Activated T-cell treated with anti-CD3 and anti-CD28 coated beads, Interleukin-2, amount 50 U/mL, for 4 hours (primary cell): ENCODE results near the gene RIPPLY2. TPM values are rescaled to one million over a fixed set of nuclear protein-coding genes. Genes with fewer than 3 reads are reported as not detected.

ENCODE experiments used
- ATAC-seq, 2 donors: fragments of 200-7000 bp; cut with Tn5 transposase; one replicate each; pipeline ENCODE4 v1.10.0; 2021
- DNase-seq: peaks from one replicate; pipeline ENCODE4 v3.0.0-alpha.2; 2020
- H3K27me3 Mint-ChIP-seq: one replicate; pipeline ENCODE4 v1.8.0; 2021; ENCODE audit warnings: low read depth, mixed read lengths
- H3K36me3 Mint-ChIP-seq: one replicate; pipeline ENCODE4 v1.8.0; 2022; ENCODE audit warnings: mixed read lengths; ENCODE audit not compliant: insufficient read depth
- H3K4me1 Mint-ChIP-seq: one replicate; pipeline ENCODE4 v1.8.0; 2021; ENCODE audit warnings: low read depth, mixed read lengths
- H3K4me3 Mint-ChIP-seq: one replicate; pipeline ENCODE4 v1.8.0; 2021; ENCODE audit warnings: mild to moderate bottlenecking, moderate library complexity, mixed read lengths
- H3K9me3 Mint-ChIP-seq: one replicate; pipeline ENCODE4 v1.8.0; 2021; ENCODE audit warnings: mixed read lengths
- total RNA-seq, 3 donors: library from RNA; stranded (reverse); gene quantifications; one replicate each; pipeline ENCODE4 v1.2.1, GENCODE V29; 2021

The RIPPLY2 gene
- total RNA-seq, 3 donors from 2014 or later: not detected

- DNase-seq (no peak), ATAC-seq (no peak)
- Mint-ChIP-seq H3K4me3 (no peak overlapping the region), H3K4me1 (peaks cover 6% of the 10 kb centered on the region), H3K9me3 (no peaks in the 10 kb centered on the region), H3K27me3 (peaks cover 49% of the 10 kb centered on the region), H3K36me3 (no peaks in the 10 kb centered on the region)
Measured at GRCh38 chr6:83849127-83849526, 4.0 kb upstream of the RIPPLY2 start.

- H3K4me1 Mint-ChIP-seq: peaks cover 8% of the 10 kb centered on the region
- DNase-seq (no peak), ATAC-seq (no peak)
- peaks cover 54% of the 10 kb centered on the region for H3K27me3 Mint-ChIP-seq
- H3K4me3 Mint-ChIP-seq: no peak overlapping the region
- H3K36me3 Mint-ChIP-seq: no peaks in the 10 kb centered on the region
- H3K9me3 Mint-ChIP-seq: no peaks in the 10 kb centered on the region
Measured at GRCh38 chr6:83849610-83850009, 3.5 kb upstream of the RIPPLY2 start.

DNA sequence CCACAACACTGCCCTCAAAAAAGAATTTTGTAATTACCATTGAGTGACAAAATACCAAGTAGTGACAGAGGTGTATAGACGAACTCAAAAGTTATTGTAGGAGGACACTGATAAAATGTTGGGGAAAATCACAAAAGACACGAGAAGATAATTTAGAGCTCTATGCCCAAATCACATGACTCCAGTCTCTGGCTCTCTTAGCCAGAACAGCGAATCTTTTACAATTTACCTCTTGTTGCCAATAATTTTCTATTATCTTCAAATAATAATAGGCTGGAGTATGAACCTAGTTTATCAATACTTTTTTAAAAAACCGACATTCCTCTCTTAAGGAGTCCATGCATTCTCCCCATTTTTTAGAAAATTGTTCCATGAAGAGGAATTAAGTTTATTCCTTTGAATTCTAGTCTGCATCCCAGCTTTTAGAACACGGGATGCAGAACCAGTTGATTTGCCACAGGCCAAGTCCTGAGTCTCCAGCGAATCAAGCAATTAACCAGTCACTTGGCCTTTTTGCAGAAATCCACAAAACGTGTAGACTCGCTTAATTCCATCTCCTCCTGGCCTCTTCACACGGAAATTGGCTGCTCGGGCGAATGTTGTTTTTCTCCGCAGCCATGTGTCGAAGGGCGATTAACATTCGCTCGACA lies 507 bp upstream of the RIPPLY2 start:
- H3K36me3 Mint-ChIP-seq: no peaks in the 10 kb centered on the region
- H3K4me1 Mint-ChIP-seq: peaks cover 8% of the 10 kb centered on the region
- DNase-seq (no peak), ATAC-seq (no peak)
- peaks cover 65% of the 10 kb centered on the region for H3K27me3 Mint-ChIP-seq
- no peaks in the 10 kb centered on the region for H3K9me3 Mint-ChIP-seq
- H3K4me3 Mint-ChIP-seq: peak overlapping the region; percentile 63

DNA sequence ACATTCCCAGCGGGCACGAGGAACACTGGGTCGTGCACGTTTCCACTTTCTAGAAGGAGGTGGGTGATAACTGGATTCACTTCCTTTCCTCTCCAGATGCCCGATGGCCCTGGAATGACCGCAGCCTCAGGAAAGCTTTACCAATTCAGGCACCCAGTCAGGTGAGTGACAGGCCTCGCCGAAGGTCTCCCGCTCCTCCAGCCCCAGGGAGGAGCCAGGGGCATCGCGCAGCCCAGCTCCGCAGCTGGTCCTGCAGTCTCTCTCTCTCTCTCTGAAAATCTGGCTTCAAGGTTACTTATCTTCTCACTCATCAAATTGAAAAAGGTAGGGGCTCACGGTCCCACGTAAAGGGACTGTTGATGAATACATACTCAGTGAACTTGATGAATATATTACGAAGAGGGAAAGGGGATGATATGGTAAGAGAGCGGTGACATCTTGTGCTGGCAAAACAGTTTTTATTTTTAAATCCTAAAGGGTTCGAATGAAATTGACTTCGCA lies 891 bp downstream of the RIPPLY2 start:
- ATAC-seq: peak in 1 of 2 donors; percentile 24
- Mint-ChIP-seq H3K27me3 (peaks cover 57% of the 10 kb centered on the region), H3K4me3 (peak overlapping the region; percentile 63), H3K4me1 (peaks cover 14% of the 10 kb centered on the region), H3K36me3 (no peaks in the 10 kb centered on the region), H3K9me3 (no peaks in the 10 kb centered on the region)
- no peak for DNase-seq

GRCh38 chr6:83854766-83855165 lies 1.6 kb downstream of the RIPPLY2 start:
- H3K27me3 Mint-ChIP-seq: peaks cover 50% of the 10 kb centered on the region
- no peaks in the 10 kb centered on the region for H3K36me3 Mint-ChIP-seq
- peaks cover 17% of the 10 kb centered on the region for H3K4me1 Mint-ChIP-seq
- DNase-seq (no peak), ATAC-seq (no peak)
- H3K4me3 Mint-ChIP-seq: no peak overlapping the region
- no peaks in the 10 kb centered on the region for H3K9me3 Mint-ChIP-seq

GRCh38 chr6:83859410-83860358 lies 6.5 kb downstream of the RIPPLY2 start, which contains the start of gene CYB5R4:
TSS of gene CYB5R4 (plus strand) at chr6:83859689. CDS start at chr6:83859783, 94 bp downstream.
- H3K4me1 Mint-ChIP-seq: peaks cover 33% of the 10 kb centered on the region
- H3K27me3 Mint-ChIP-seq: peaks cover 12% of the 10 kb centered on the region
- ATAC-seq (peak; percentile 98), DNase-seq (peak; percentile 88)
- peaks cover 1% of the 10 kb centered on the region for H3K36me3 Mint-ChIP-seq
- no peaks in the 10 kb centered on the region for H3K9me3 Mint-ChIP-seq
- peak within 1 kb of the TSS; percentile 94 for H3K4me3 Mint-ChIP-seq

DNA sequence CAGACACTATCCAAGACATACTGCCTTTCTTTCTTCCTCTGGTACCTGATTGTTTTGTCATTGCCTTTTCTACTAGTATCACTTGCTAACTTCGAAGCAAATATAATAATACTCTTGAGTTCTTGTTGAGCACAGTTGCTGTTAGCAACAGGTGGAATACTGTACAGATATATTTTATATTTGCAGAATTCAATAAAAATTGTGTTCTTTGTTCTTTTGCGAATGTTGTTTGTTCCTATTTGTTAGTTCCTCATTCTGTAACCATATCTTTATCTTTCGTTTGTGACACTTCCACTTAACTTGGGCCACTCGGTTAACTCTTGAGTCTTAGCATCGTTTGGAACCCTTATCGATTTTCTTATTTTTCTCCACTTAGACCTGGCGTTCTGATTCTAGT lies 7.2 kb downstream of the RIPPLY2 start:
- no peak for DNase-seq

DNA sequence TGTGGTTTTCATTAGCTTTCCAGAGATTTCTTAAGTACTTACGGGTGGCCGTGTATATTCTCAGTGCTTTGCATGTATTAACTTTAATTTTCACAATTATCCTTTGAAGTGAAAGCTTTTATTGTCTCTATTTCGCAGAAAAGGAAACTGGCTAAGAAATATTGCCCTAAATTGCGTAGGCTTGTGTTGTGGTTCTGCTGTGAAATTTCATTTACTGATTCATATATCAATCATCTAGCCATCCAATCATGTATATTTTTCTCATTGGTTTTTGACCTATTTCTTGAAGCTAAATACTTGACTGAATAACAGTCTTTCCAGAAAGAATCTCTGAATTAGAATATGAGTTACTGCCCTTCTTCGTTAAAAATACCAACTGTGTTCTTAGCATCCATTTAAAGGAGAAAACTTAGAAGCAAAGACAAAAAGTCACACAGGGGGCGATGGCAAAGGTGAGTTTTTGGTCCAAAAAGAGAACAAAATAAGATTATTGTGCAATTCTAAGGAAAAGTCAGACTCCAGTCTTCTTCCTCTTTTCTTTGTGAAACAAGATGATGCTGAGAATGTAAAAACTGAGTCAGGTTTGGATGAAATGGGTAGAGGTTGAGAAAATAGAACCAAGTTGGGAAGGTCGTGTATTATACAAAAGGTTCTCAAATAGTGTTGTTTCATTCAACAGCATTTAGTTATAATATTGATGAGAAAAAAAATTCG lies 7.8 kb downstream of the RIPPLY2 start:
- no peak for DNase-seq
- peaks cover 2% of the 10 kb centered on the region for H3K27me3 Mint-ChIP-seq
- H3K9me3 Mint-ChIP-seq: no peaks in the 10 kb centered on the region
- H3K4me1 Mint-ChIP-seq: peaks cover 33% of the 10 kb centered on the region
- peak overlapping the region; percentile 94 for H3K4me3 Mint-ChIP-seq
- peaks cover 10% of the 10 kb centered on the region for H3K36me3 Mint-ChIP-seq
- no peak for ATAC-seq

More for the DNA sequence above, 7.2 kb downstream of the RIPPLY2 start:
- ATAC-seq: no peak
- Mint-ChIP-seq H3K4me3 (peak overlapping the region; percentile 94), H3K27me3 (peaks cover 6% of the 10 kb centered on the region), H3K4me1 (peaks cover 33% of the 10 kb centered on the region), H3K36me3 (peaks cover 4% of the 10 kb centered on the region), H3K9me3 (no peaks in the 10 kb centered on the region)

GRCh38 chr6:83862776-83863471 lies 9.8 kb downstream of the RIPPLY2 start:
- H3K27me3 Mint-ChIP-seq: no peaks in the 10 kb centered on the region
- no peak for DNase-seq
- H3K4me1 Mint-ChIP-seq: peaks cover 37% of the 10 kb centered on the region
- no peak for ATAC-seq
- H3K4me3 Mint-ChIP-seq: no peak overlapping the region
- H3K36me3 Mint-ChIP-seq: peaks cover 27% of the 10 kb centered on the region
- H3K9me3 Mint-ChIP-seq: peaks cover 7% of the 10 kb centered on the region

- ATAC-seq (no peak), DNase-seq (no peak)
- Mint-ChIP-seq H3K36me3 (peaks cover 40% of the 10 kb centered on the region), H3K4me3 (no peak overlapping the region), H3K4me1 (peaks cover 18% of the 10 kb centered on the region), H3K27me3 (no peaks in the 10 kb centered on the region), H3K9me3 (peaks cover 7% of the 10 kb centered on the region)
Measured at GRCh38 chr6:83867043-83867442, 13.9 kb downstream of the RIPPLY2 start.

DNA sequence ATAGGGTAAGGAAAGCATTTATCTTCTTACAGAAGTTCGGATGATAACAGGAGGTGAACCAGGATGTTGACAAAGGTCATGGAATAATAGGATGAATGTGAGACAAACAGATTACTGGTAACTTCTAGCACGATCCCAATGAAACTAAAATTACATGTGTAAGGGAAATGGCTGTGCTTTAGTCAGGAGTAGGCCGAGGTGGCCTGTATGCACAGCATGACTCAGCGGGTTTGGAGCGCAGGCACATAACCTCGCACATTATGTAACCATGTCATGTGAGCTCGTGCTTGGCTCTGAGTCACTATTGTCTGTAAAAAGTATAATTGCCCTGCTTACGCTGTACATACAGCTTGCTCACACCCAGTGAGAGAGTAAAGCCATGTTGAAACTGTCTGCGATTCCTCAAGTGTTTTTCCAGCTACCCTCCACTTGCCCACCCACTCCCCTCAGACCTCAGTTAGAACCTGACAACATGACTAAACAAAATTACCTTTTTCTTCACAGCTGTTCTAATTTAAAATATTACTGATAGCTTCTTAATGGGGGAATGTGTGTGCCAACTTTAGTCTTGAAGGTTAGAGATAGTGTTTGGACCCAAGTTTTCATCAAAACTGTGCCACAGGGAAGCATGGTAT lies 14.5 kb downstream of the RIPPLY2 start:
- peaks cover 17% of the 10 kb centered on the region for H3K4me1 Mint-ChIP-seq
- ATAC-seq (no peak), DNase-seq (no peak)
- no peaks in the 10 kb centered on the region for H3K27me3 Mint-ChIP-seq
- H3K9me3 Mint-ChIP-seq: peaks cover 7% of the 10 kb centered on the region
- peaks cover 40% of the 10 kb centered on the region for H3K36me3 Mint-ChIP-seq
- H3K4me3 Mint-ChIP-seq: no peak overlapping the region

DNA sequence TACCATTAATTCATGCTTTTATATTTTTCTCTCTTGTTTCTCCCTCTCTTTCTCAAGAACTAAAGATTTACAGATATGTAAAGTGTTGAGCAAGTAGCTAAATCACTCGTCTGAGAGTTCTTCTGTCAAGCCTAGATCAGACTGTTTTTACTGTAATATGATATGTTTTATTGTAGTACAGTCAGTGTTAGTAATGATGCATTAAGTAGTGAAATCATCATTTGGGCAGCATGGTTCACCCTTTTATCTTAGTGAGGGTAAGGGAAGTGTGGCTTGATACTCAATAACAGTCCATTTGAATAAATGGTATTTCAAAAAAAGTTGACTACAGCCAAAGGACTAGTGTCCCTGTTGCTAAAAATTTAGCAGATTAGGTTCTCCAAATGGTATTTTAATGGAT lies 15.5 kb downstream of the RIPPLY2 start:
- ATAC-seq: no peak
- Mint-ChIP-seq H3K9me3 (peaks cover 7% of the 10 kb centered on the region), H3K36me3 (peaks cover 42% of the 10 kb centered on the region)

GRCh38 chr6:83870649-83871048 lies 17.5 kb downstream of the RIPPLY2 start:
- Mint-ChIP-seq H3K36me3 (peaks cover 39% of the 10 kb centered on the region), H3K27me3 (no peaks in the 10 kb centered on the region), H3K4me3 (no peak overlapping the region), H3K4me1 (peaks cover 29% of the 10 kb centered on the region), H3K9me3 (peaks cover 7% of the 10 kb centered on the region)
- DNase-seq: no peak
- ATAC-seq: no peak

More for the DNA sequence above, 15.5 kb downstream of the RIPPLY2 start:
- DNase-seq: no peak
- peaks cover 24% of the 10 kb centered on the region for H3K4me1 Mint-ChIP-seq
- H3K27me3 Mint-ChIP-seq: no peaks in the 10 kb centered on the region
- no peak overlapping the region for H3K4me3 Mint-ChIP-seq
